WTC11 (cell line): ENCODE data around the gene SLC2A10.

Source experiments
- ATF2 ChIP-seq: sonication (generic); formaldehyde crosslinking; IDR thresholded peaks from 2 replicates; pipeline ENCODE4 v1.8.1; 2022; ENCODE audit warnings: low read depth, missing genetic modification reagents, borderline replicate concordance
- CREB1 ChIP-seq: sonication (generic); formaldehyde crosslinking; IDR thresholded peaks from 2 replicates; pipeline ENCODE4 v1.8.0; 2023; ENCODE audit warnings: mild to moderate bottlenecking, missing genetic modification reagents
- FOXP1 ChIP-seq: sonication (generic); formaldehyde crosslinking; IDR thresholded peaks from 2 replicates; pipeline ENCODE4 v1.8.0; 2022; ENCODE audit warnings: missing genetic modification reagents, mild to moderate bottlenecking, moderate library complexity, borderline replicate concordance
- JUN ChIP-seq: sonication (generic); formaldehyde crosslinking; IDR thresholded peaks from 2 replicates; pipeline ENCODE4 v1.8.0; 2023; ENCODE audit warnings: mild to moderate bottlenecking, missing genetic modification reagents
- NR2C2 ChIP-seq: sonication (generic); formaldehyde crosslinking; IDR thresholded peaks from 2 replicates; pipeline ENCODE4 v1.8.0; 2022; ENCODE audit warnings: mild to moderate bottlenecking, missing genetic modification reagents
- PRRX2 ChIP-seq: fragments of 250-450 bp; sonication (Bioruptor Pico); IDR thresholded peaks from 2 replicates; pipeline ENCODE4 v1.8.0; 2021; ENCODE audit warnings: mild to moderate bottlenecking
- SMAD4 ChIP-seq: sonication (generic); formaldehyde crosslinking; IDR thresholded peaks from 2 replicates; pipeline ENCODE4 v1.8.0; 2022; ENCODE audit warnings: mild to moderate bottlenecking, missing genetic modification reagents
- ZNF416 ChIP-seq: fragments of 250-450 bp; sonication (Bioruptor Pico); IDR thresholded peaks from 2 replicates; pipeline ENCODE4 v1.9.0; 2021; ENCODE audit warnings: mild to moderate bottlenecking, inconsistent platforms
- TF ChIP-seq, protein P1 (sequence below): fragments of 200-600 bp; IDR thresholded peaks from 2 replicates; pipeline ENCODE4 v1.8.0; 2022; ENCODE audit warnings: antibody characterized with exemption
- TF ChIP-seq, protein P2 (sequence below): sonication (generic); formaldehyde crosslinking; IDR thresholded peaks from 2 replicates; pipeline ENCODE4 v1.8.1; 2023; ENCODE audit warnings: mild to moderate bottlenecking, missing genetic modification reagents, moderate library complexity
- TF ChIP-seq, protein P3 (sequence below): sonication (generic); formaldehyde crosslinking; IDR thresholded peaks from 2 replicates; pipeline ENCODE4 v1.8.0; 2022; ENCODE audit warnings: mild to moderate bottlenecking, missing genetic modification reagents

- TF ChIP-seq, protein P1, sequence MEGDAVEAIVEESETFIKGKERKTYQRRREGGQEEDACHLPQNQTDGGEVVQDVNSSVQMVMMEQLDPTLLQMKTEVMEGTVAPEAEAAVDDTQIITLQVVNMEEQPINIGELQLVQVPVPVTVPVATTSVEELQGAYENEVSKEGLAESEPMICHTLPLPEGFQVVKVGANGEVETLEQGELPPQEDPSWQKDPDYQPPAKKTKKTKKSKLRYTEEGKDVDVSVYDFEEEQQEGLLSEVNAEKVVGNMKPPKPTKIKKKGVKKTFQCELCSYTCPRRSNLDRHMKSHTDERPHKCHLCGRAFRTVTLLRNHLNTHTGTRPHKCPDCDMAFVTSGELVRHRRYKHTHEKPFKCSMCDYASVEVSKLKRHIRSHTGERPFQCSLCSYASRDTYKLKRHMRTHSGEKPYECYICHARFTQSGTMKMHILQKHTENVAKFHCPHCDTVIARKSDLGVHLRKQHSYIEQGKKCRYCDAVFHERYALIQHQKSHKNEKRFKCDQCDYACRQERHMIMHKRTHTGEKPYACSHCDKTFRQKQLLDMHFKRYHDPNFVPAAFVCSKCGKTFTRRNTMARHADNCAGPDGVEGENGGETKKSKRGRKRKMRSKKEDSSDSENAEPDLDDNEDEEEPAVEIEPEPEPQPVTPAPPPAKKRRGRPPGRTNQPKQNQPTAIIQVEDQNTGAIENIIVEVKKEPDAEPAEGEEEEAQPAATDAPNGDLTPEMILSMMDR: no peak
- TF ChIP-seq CREB1 (CRISPR knock-in tag) (no peak), ATF2 (no peak), SMAD4 (CRISPR knock-in tag) (no peak), JUN (CRISPR knock-in tag) (no peak), PRRX2 (CRISPR knock-in tag) (no peak), NR2C2 (CRISPR knock-in tag) (no peak), FOXP1 (no peak), ZNF416 (CRISPR knock-in tag) (no peak)
- TF ChIP-seq, protein P2, sequence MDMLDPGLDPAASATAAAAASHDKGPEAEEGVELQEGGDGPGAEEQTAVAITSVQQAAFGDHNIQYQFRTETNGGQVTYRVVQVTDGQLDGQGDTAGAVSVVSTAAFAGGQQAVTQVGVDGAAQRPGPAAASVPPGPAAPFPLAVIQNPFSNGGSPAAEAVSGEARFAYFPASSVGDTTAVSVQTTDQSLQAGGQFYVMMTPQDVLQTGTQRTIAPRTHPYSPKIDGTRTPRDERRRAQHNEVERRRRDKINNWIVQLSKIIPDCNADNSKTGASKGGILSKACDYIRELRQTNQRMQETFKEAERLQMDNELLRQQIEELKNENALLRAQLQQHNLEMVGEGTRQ: no peak
- TF ChIP-seq, protein P3, sequence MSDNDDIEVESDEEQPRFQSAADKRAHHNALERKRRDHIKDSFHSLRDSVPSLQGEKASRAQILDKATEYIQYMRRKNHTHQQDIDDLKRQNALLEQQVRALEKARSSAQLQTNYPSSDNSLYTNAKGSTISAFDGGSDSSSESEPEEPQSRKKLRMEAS (CRISPR knock-in tag): no peak
Measured at GRCh38 chr20:46746956-46747526, 37.6 kb downstream of the SLC2A10 start.
